Ecto neural progenitor cell (in vitro differentiated cells): ENCODE measurements around the gene APOL3.
"Not testable (repeated sequence)": the region's sequence is repeated elsewhere in the genome, so short reads cannot be mapped to it uniquely, and the experiment has no call there.

ENCODE experiments used
- DNase-seq: peaks from one replicate; pipeline ENCODE4 v3.0.0-alpha.2; 2018; ENCODE audit warnings: low spot score

APOL3 gene

GRCh38 chr22:36160499-36160942 is at the start of gene APOL3:
Gene APOL3 (minus strand): TSS chr22:36160755. CDS start chr22:36149055, 11,700 bp downstream.
- no peak for DNase-seq

- no peak for DNase-seq
Observed at GRCh38 chr22:36210224-36210623, 49.7 kb upstream of the APOL3 start.

- DNase-seq, result not testable (repeated sequence)
Observed at GRCh38 chr22:36209488-36209908, 48.9 kb upstream of the APOL3 start.

- no peak for DNase-seq
Observed at GRCh38 chr22:36208914-36209313, 48.4 kb upstream of the APOL3 start.

- no peak for DNase-seq
Observed at GRCh38 chr22:36208162-36208765, 47.7 kb upstream of the APOL3 start.

- no peak for DNase-seq
Observed at GRCh38 chr22:36206255-36206654, 45.7 kb upstream of the APOL3 start.

- DNase-seq, result not testable (repeated sequence)
Observed at GRCh38 chr22:36205573-36205972, 45.0 kb upstream of the APOL3 start.

GRCh38 chr22:36204632-36205015 is 44.1 kb upstream of the APOL3 start:
- no peak for DNase-seq

- DNase-seq, result no peak
Observed at GRCh38 chr22:36204001-36204631, 43.6 kb upstream of the APOL3 start.

GRCh38 chr22:36203441-36203840 is 42.9 kb upstream of the APOL3 start:
- DNase-seq, result not testable (repeated sequence)

GRCh38 chr22:36202906-36203305 is 42.4 kb upstream of the APOL3 start:
- DNase-seq, result not testable (repeated sequence)

GRCh38 chr22:36201630-36202319 is 41.2 kb upstream of the APOL3 start, which contains the start of gene APOL4:
Gene APOL4 (minus strand): TSS chr22:36201809. CDS start chr22:36201734, 75 bp downstream.
- DNase-seq, result no peak

GRCh38 chr22:36201025-36201424 is 40.5 kb upstream of the APOL3 start:
- DNase-seq, result not testable (repeated sequence)

- DNase-seq, result no peak
Observed at GRCh38 chr22:36199001-36199551, 38.5 kb upstream of the APOL3 start.

GRCh38 chr22:36198536-36198935 is 38.0 kb upstream of the APOL3 start:
- no peak for DNase-seq

GRCh38 chr22:36197514-36198146 is 37.1 kb upstream of the APOL3 start:
- peak; percentile 64 for DNase-seq

- DNase-seq, result peak; percentile 92
Observed at GRCh38 chr22:36197065-36197440, 36.5 kb upstream of the APOL3 start.

- no peak for DNase-seq
Observed at GRCh38 chr22:36196254-36197064, 35.9 kb upstream of the APOL3 start.

GRCh38 chr22:36194971-36195370 is 34.4 kb upstream of the APOL3 start:
- DNase-seq, result peak; percentile 78

- no peak for DNase-seq
Observed at GRCh38 chr22:36194385-36194784, 33.8 kb upstream of the APOL3 start.

GRCh38 chr22:36193577-36193976 is 33.0 kb upstream of the APOL3 start:
- no peak for DNase-seq
